Chondrocyte (in vitro differentiated cells): ENCODE data around the gene DDO. TPM values are rescaled to one million over a fixed set of nuclear protein-coding genes. Genes with fewer than 3 reads are reported as not detected.
"Not testable (repeated sequence)": the region's sequence is repeated elsewhere in the genome, so short reads cannot be mapped to it uniquely, and the experiment has no call there.

ENCODE experiments used
- DNase-seq: peaks from one replicate; pipeline ENCODE4 v3.0.0; 2021; ENCODE audit warnings: mixed read lengths, low spot score
- H3K27ac Mint-ChIP-seq: one replicate; pipeline ENCODE4 v1.8.0; 2021; ENCODE audit warnings: mild to moderate bottlenecking, moderate library complexity, mixed read lengths; ENCODE audit not compliant: unreplicated experiment
- H3K27me3 Mint-ChIP-seq: 2 replicates; pipeline ENCODE4 v1.8.0; 2021; ENCODE audit warnings: low read depth, mixed read lengths
- H3K36me3 Mint-ChIP-seq: 2 replicates; pipeline ENCODE4 v1.8.0; 2021; ENCODE audit warnings: low read depth, mixed read lengths
- H3K4me1 Mint-ChIP-seq: 2 replicates; pipeline ENCODE4 v1.8.0; 2021; ENCODE audit warnings: low read depth, mild to moderate bottlenecking, mixed read lengths
- H3K4me3 Mint-ChIP-seq: one replicate; pipeline ENCODE4 v1.8.0; 2021; ENCODE audit warnings: mild to moderate bottlenecking, moderate library complexity, mixed read lengths; ENCODE audit not compliant: unreplicated experiment
- H3K9me3 Mint-ChIP-seq: 2 replicates; pipeline ENCODE4 v1.8.0; 2021; ENCODE audit warnings: low read depth, mixed read lengths
- CTCF ChIP-seq: fragments of 200-600 bp; sonication (generic); IDR thresholded peaks from 2 replicates; pipeline ENCODE4 v1.5.0; 2021; ENCODE audit warnings: antibody characterized with exemption, mild to moderate bottlenecking, moderate library complexity
- total RNA-seq: library from RNA; stranded (reverse); gene quantifications from 3 replicates; pipeline ENCODE4 v1.2.1, GENCODE V29; 2021

DDO gene
- total RNA-seq, 1 donor from 2014 or later = not detected

DNA sequence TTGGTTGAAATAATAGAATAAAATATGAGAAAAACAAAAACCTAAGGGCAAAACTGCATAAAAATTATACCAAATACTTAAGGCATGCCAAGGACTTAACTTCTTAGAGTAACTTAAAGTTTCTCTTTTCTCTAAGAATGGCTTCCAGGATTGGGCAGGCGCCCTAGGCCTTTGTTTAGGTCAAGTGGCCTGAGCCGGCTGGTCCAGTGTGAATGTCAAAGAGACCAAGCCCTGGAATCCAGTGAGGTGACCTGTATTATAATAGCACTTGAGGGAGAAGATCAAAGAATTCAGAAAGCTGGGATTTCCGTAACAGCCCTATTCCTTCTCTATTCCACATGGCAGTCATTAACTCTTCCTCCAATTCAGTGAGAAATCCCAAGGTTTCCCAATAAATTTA is 63.8 kb downstream of the DDO start:
- Mint-ChIP-seq H3K9me3 (no peaks in the 10 kb centered on the region), H3K36me3 (peaks cover 3% of the 10 kb centered on the region), H3K4me3 (no peak overlapping the region), H3K27ac (no peak overlapping the region), H3K27me3 (peaks cover 10% of the 10 kb centered on the region), H3K4me1 (peaks cover 10% of the 10 kb centered on the region)
- no peak for DNase-seq
- no peak for TF ChIP-seq CTCF

DNA sequence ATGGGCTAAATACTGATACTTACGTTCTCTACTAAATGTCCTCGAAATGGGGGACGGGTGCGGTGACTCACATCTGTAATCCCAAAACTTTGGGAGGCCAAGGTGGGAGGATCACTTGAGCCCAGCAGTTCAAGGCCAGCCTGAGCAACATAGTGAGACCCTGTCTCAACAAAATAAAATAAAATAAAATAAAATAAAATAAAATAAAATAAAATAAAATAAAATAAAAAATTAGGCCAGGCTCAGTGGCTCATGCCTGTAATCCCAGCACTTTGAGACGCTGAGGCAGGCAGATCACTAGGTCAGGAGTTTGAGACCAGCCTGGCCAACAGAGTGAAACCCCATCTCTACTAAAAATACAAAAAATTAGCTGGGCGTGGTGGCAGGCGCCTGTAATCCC is 64.8 kb downstream of the DDO start:
- DNase-seq, H3K36me3 Mint-ChIP-seq, H3K27ac Mint-ChIP-seq, H3K4me1 Mint-ChIP-seq, H3K9me3 Mint-ChIP-seq, H3K4me3 Mint-ChIP-seq: not testable (repeated sequence)
- H3K27me3 Mint-ChIP-seq = peaks cover 12% of the 10 kb centered on the region

DNA sequence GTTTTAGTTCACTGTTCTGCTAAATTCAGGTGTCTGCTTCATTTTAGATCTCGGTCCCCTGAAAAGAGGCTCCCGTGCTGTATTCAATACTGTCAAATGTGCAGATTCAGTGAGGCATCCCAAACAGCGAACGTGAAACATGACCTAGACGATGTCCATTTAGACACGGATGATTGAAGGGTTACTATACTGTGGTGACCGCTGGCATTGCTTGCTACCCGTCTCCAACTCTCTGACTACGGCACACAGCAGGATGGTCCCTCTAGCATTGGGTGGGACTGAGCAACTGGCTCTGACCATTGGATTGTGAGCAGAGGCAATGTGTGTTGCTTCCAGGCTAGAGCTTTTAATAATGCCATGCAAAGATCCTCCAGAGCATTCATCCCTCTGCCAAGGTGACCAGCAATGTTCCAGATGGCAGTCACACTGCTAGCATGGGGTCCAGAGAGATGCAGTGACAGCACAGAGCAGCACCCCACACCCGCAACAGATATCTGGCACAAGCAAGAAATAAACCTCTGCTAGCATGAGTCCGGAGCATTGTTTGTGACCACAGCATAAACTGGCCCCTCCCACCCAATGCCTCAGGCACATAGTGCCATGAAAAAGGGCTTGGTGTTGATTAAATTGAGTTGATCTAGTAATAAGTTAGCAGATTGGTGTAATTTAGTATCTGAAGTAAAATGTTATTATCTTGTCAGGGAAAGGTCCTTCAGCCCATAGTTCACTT is 66.2 kb downstream of the DDO start:
- Mint-ChIP-seq H3K4me3 (no peak overlapping the region), H3K4me1 (peaks cover 9% of the 10 kb centered on the region), H3K9me3 (no peaks in the 10 kb centered on the region), H3K27ac (no peak overlapping the region), H3K27me3 (peaks cover 14% of the 10 kb centered on the region), H3K36me3 (peaks cover 1% of the 10 kb centered on the region)
- TF ChIP-seq CTCF = no peak
- no peak for DNase-seq

- DNase-seq = no peak
- Mint-ChIP-seq H3K9me3 (no peaks in the 10 kb centered on the region), H3K4me3 (no peak overlapping the region), H3K27ac (no peak overlapping the region), H3K36me3 (no peaks in the 10 kb centered on the region), H3K27me3 (peaks cover 20% of the 10 kb centered on the region), H3K4me1 (peaks cover 5% of the 10 kb centered on the region)
- TF ChIP-seq CTCF = no peak
These were observed 70.3 kb downstream of the DDO start for GRCh38 chr6:110345025-110345424.

DNA sequence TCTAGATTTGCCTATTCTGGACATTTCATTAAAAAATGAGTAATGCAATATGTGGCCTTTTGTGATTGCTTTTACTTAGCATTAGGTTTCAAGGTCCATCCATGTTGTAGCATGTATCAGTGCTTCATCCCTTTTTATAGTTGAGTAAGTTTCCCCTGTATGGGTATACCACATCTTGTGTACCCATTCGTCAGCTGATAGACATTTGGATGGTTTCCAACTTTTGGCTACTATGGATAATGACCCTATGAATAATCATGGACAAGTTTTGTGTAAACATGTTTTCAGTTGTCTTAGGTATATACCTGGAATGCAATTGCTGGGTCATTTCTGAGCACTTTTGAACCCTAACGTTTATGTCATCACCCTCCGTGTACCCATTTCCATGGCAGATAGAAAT is 72.6 kb downstream of the DDO start:
- Mint-ChIP-seq H3K9me3 (no peaks in the 10 kb centered on the region), H3K27ac (no peak overlapping the region), H3K36me3 (no peaks in the 10 kb centered on the region), H3K27me3 (peaks cover 23% of the 10 kb centered on the region), H3K4me3 (no peak overlapping the region), H3K4me1 (peaks cover 6% of the 10 kb centered on the region)
- no peak for DNase-seq
- TF ChIP-seq CTCF = no peak

Other genes starting within 250 kb of the DDO start
- gene WASF1, start 235.9 kb downstream of the DDO start, total RNA-seq = 13.7 to 22.9 TPM (median 20.3 TPM) in 3 replicates
- gene CDC40, start 235.1 kb downstream of the DDO start, total RNA-seq = 13.0 to 15.6 TPM (median 15.2 TPM) in 3 replicates
- gene METTL24, start 57.2 kb downstream of the DDO start, total RNA-seq = 0.62 to 0.67 TPM in 2 of 3 replicates, not detected in the other
- not detected in 3 replicates for gene SLC22A16, start 61.0 kb upstream of the DDO start, total RNA-seq